CD4-positive, alpha-beta T cell treated with Interleukin-21 for 1 hour (primary cell): Measurements from ENCODE around the gene IPO11.
"Not testable (repeated sequence)": the region's sequence is repeated elsewhere in the genome, so short reads cannot be mapped to it uniquely, and the experiment has no call there.

Source experiments
- DNase-seq: peaks from one replicate; pipeline ENCODE4 v3.0.0-alpha.2; 2020

The IPO11 gene

DNA sequence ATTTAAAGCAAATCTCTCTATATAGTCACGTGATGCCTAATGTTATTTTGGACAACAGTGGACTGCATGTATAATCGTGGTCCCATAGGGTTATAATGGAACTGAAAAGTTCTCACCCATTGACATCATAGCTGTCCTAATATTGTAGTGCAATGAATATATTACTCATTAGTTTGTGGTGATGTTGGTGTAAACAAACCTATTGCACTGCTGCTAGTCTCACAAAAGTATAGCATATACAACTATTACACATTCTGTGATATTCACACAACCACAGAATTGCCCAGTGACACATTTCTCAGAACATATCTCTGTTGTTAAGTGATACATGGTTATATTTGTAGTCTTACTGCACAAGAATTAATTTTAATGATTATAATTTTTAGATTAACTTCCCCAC lies 37.7 kb downstream of the IPO11 start:
- DNase-seq = no peak

DNA sequence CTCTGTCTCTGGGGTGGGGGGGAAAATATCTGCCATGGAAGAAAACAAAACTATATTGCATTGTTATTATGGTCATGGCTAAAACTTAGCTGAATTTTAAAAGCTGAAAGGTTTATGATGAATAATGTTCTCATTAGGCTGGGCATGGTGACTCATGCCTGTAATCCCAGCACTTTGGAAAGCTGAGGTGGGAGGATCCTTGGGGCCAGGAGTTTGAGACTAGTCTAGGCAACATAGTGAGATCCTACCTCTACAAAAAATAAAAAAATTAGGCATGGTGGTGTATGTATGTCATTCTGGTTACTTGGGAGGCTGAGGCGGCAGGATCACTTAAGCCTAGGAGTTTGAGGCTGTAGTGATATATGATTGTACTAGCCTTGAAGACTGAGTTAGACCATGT lies 44.5 kb downstream of the IPO11 start:
- no peak for DNase-seq

DNA sequence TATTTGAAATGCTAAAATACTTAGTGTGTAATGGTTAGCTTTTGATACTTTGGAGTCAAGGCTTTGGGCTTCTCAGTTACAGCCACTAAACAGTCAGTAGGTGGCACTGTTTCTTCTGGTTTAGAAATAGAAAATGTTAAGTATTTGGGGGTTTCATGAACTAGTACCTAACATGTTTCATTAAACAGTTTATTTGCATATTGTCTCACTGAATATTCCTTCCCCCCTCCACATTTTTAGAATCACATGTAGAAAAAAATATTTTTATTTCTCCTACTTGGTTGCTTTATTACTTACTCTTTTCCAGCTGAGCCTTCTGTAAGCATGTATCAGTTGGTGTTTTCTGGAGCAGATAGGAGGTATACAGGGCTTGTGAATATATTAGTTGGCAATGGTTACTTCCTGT lies 48.0 kb downstream of the IPO11 start:
- peak; percentile 46 for DNase-seq

DNA sequence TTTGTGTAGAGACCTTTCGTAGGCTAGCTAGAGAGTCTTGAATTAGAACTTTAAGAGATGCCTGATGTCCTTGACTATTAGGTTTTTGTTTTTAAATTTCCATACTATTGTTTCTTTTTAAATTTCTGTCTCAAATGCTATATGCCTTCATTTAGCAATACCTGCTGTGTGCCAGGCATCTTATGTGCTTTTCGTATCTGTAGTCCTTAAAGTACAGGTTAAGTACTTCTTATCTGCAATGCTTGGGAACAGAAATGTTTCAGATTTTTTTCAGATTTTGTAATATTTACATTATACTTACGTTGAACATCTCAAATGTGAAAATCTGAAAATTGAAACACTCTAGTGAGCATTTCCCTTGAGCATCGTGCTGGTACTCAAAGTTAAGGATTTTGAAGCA lies 49.0 kb downstream of the IPO11 start:
- DNase-seq = no peak

DNA sequence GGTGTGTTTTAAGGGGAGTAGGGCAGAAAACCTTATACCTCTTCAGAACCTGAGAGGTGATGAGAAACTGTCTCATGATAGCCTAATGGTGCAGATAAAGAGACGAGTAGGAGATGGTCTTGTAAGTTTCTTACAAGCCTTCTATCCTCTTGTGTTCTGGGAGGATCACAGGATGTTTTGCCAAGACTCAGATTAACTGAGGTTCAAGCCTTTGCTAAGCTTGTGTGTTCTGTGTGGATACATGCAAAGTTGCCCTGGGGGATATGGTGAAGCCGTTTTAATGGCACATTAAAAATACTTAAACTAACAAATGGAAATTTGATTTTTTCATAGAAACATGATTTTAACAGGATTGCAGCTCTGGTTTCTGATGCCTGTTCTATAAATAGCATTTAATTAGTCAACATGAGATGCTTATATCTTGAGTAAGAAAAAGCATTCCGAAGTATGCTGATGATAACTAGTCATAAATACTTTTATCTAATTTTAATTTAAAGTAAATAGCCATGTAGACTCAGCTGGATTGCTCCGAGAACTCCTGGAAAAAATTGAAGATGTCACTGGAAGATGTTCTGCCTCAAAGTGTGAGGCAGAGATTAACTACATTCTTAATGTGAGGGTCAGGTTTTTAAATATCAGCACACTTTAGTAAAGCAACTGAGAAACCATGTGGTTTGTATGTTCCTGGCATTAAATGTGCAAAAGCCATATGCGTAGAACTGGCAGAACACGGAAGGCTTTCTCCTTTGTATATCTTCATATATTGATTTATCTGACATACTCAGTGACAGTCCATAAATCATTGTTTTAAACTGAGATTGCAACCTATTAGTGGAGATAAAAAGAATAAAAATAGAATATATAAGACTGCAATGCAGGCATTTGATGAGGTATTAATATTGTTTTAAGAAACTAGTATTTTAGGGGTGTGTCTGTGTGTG lies 53.7 kb downstream of the IPO11 start:
- no peak for DNase-seq

DNA sequence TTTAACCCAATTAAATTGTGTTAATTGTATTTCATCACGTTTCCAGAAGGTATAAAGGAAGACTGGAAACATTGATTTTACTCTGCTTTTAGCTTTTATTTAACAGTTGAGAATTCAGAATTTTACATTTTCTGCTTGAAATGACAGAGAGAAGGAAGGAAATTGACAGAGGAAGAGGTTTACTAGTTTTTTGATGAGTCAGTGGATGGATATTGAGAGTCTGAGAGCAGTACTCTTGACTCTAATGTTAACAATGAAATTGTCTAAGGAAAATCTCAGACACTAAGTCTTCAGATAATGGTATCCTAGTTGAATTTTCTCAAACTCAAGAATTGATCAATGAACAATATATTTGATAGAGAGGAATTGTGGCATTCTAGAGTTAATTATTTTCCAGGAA lies 60.6 kb downstream of the IPO11 start:
- DNase-seq = no peak

DNA sequence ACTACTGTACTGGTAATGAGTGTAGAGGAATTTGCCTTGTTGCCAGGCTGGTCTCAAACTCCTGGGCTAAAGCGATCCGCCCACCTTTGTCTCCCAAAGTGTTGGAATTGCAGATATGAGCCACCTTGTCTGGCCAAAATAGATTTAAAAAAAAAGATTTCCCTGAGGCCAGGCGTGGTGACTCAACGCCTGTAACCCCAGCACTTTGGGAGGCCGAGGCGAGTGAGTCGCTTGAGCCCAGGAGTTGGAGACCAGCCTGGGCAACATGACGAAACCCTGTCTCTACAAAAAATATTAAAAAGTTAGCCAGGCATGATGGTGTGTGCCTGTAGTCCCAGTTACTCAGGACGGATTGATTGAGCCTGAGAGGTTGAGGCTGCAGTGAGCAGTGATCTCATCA lies 62.5 kb downstream of the IPO11 start:
- no peak for DNase-seq

DNA sequence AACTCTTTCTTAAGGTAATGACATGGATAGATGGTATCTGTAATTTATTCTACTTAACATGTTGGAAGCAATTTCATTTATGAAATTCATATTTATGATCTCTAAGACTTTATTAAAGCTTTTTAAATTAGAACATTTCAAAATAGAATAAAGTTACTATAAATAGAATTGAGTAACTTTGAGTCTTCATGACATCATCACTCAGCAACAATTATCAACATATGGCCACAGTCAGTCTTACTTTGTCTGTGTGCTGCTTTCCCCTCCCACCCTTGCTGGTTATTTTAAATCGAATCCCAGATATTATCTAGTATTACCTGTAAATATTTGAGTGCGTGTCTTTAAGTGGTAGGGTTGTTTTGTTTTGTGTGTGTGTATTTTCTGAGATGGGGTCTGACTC lies 65.2 kb downstream of the IPO11 start:
- DNase-seq = no peak

DNA sequence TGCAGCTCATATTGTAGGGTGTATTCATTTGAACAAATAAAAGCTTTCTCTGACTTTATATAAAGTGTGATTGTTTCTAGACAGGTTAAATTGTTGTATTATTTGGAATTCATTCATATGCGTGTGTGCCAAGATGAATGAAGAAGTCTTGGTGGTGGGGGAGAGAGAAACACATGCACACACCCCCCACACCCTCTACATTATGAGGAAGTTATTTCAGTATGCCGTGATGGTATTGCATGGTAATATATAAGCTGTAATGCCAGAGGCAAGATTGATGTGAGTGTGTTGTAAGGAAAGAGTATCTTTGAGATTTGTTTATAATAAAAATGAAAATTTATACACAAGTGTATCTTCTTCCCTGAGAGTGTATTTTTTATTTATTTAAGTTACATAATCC lies 71.0 kb downstream of the IPO11 start:
- DNase-seq = no peak

DNA sequence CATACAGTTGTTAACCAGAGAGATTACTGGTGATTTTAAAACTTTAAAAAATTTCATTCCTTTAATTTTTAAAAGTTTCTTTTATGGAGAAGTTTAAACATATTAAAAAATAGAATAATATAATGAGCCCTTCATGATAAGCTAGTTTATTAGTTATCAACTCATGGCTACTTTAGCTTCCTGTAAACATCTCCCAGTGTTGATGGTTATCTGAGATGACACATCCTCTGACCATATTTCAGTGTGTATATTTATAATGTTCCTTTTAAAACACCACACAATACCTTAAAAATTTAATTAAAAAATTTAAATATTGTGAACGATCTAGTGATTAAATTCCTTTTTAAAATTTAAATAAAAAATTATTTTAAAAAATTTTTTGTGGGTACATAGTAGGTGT lies 74.1 kb downstream of the IPO11 start:
- no peak for DNase-seq

DNA sequence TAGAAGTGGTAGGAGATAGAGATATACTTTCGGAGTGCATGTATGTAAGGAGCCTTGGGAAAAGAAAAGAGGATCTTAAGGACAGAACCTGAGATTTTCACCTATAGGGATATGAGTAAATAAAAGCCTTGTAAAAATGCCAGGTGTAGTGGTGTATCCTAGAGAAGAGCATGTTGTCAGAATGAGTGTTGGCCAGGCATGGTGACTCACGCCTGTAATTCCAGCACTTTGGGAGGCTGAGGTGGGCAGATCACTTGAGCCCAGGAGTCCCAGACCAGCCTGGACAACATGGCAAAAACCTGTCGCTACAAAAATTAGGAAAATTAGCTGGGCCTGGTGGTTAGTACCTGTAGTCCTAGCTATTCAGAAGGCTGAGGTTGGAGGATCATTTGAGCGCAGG lies 76.0 kb downstream of the IPO11 start:
- no peak for DNase-seq

DNA sequence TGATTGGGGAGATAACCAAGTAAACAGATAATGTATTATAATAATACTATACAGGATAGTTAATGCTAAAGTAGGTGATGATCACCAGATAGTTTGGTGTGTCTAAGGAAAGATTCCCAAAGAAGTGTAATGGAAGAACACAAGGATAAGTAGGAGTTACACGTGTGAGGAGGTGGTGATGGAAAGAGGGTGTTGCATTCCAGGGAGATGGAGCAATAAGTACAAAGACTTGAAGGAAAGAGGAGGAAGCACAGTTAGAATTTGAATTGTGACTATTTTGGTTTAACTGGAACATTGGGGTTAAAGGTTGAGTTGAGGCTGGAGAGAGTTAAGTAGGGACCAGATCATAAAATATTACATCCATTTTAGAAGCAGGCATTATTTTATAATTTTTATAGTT lies 76.9 kb downstream of the IPO11 start:
- DNase-seq = no peak

DNA sequence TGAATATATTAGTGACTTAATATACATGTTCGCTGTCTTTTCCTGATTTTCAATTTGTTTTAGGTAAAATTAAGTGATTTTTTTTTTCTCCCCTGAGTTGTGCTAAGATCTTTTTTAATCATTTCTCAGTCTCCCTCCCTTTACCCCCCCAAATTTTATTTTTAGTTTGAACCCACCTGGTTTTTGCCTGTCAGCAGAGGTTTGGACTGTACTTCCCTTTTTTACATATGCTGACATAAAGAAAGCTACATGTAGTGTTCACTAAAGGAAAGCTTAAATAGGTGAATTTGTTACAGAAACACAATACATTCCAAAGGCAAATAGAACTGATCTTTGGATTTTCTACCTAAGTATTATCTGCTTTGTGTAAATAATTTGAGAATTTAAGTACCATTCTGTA lies 82.2 kb downstream of the IPO11 start:
- DNase-seq = no peak

DNA sequence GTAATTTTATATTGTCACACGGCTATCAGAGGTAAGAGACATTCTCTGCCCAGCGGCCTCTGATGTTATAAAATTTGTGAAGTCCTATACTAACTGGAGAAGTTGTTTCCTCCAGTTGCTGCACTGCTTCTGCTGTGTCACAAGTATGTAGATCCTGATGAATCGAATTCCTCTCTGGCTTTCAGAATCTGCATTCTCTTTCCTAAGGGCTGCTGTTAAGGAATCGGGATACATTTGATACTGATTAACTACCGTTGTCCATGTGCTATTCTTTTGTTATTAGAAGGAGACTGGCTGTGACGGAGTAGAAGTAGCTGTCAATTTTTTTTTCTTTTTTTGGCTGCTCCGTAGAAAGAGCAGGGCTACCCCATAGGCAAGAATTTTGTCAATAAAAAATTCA lies 84.3 kb downstream of the IPO11 start:
- DNase-seq = no peak

DNA sequence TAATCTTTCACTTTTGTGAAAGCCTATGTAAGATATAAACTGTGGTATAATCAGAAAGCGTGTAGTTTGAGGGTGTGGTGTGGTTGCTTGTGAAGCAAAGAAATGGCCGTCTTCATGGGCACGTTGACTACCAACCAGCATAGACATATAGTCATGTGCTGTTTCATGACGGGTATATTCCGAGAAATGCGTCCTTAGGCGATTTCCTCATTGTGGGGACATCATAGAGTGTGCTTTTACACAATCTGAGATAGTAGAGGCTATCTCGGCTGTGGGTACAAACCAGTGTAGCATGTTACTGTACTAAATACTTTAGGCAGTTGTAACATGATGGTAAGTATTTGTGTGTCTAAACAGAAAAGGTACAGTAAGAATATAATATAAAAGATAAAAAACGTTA lies 86.4 kb downstream of the IPO11 start:
- no peak for DNase-seq

DNA sequence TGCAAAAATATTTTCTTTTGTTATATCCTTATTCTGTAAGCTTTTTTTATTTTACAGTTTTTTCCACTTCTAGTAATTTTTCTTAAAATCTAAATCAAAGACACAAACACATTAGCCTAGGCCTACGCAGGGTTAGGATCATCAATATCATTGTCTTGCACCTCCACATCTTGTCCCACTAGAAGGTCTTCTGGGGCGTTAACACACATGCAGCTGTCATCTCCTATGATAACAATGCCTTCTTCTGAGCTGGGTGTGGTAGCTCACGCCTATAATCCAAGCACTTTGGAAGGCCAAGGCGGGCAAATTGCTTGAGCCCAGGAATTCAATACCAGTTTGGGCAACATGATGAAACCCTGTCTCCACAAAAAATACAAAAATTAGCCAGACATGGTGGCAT lies 87.2 kb downstream of the IPO11 start:
- no peak for DNase-seq

DNA sequence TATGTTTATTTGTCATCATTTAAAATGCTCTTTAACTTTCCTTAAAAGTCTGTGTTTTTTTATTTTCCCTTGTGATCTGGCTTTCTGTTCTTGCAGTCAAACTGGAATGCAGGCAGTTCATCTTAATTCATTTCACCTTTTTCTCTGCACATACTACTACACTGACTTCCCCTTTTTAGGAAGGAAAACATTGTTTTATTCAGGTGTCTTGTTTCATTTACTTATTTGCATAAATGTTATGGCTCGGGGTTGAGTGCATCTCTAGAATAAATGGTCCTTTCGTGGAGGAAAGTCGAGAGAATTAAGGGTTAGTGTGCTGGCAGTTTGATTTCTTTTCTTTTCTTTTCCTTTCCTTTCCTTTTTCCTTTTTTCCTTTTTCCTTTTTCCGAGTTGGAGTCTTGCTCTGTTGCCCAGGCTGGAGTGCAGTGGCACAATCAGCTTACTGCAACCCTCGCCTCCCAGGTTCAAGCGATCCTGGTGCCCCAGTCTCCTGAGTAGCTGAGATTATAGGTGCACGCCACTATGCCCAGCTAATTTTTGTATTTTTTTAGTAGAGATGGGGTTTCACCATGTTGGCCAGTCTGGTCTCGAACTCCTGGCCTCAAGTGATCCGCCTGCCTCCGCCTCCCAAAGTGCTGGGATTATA lies 90.0 kb downstream of the IPO11 start:
- DNase-seq = no peak

DNA sequence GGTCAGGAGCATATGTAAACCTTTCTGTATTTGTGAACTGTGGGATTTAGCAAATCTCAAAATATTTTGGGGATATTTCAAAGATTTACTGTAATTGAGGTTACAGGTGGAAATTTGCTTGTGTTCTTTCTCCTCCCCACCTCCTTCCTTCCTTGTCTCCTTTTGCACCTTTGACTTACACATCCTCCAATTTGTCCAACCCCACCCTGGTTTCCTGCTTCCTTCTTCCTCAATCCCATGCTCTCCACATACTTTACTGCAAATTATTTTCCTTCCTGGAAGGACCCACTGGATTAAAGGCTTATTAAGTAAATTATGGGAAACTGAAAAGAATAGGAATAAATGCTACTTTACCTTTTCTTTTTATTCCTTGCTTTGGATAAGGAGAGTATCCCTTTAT lies 91.6 kb downstream of the IPO11 start:
- no peak for DNase-seq

DNA sequence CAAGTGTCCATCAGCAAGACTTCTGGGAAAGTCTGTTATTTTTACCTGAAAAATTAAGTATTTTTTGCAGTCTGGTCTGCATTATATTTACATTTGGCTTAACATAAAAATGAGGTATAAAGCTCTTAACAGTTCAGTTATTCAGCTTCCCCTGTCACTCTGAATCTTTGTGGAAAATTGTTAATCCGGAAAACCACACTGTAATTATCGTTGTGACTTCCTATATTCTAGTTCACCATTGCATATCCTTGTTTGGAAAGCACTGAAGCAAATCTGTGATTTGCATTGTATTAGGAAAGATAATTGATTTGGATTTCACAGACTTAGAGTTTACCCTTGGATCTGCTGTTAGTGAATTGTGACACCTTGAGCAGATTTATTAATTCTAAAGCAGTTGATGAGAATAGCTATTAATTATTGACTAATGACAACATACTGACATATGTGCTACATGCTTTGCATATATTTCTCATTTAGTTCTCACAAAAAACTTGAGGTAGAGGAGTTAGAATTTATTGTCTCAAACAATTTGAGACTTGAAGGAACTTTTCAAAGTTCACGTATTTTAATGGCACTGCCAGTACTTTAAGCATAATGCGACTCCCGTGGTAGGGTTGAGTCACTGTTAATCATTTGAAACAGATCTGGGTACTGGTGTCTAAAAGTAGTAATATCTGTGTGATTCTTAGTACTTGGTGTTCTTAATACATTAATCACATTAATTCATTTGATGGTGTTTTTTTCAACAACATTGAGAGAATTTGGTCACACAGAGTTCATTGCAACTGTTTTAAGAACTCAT lies 94.3 kb downstream of the IPO11 start:
- DNase-seq = no peak

DNA sequence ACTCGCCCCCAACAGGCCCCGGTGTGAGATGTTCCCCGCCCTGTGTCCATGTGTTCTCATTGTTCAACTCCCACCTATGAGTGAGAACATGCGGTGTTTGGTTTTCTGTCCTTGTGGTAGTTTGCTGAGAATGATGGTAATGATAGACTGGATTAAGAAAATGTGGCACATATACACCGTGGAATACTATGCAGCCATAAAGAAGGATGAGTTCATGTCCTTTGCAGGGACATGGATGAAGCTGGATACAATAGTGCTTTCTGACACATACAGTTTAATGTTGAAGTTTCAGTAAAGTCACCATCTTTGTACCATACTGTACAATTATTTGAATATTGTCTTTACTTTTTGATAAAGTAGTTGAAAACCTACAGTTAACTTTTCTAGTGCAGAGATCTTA lies 96.2 kb downstream of the IPO11 start:
- DNase-seq = not testable (repeated sequence)

DNA sequence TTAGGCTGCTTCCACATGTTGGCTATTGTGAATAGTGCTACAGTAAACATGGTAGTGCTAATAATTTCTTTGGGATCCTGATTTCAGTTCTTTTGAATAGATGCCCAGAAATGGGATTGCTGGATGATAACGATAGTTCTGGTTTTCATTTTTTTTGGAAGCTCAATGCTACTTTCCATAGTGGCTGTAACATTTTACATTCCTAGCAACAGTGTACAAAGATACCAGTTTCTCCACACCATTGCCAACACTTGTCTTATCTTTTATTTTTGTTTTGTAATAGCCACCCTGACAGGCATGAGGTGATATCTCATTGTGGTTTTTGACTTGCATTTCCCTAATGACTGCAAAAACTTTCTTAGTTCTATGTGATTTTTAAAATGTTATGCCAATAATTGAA lies 97.2 kb downstream of the IPO11 start:
- DNase-seq = no peak

DNA sequence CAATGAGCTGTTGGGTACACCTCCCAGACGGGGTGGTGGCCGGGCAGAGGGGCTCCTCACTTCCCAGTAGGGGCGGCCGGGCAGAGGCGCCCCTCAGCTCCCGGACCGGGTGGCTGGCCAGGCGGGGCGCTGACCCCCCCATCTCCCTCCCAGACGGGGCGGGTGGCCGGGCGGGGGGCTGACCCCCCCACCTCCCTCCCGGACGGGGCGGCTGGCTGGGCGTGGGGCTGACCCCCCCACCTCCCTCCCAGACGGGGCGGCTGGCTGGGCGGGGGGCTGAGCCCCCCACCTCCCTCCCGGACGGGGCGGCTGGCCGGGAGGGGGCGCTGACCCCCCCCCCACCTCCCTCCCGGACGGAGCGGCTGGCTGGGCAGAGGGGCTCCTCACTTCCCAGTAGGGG lies 100.5 kb downstream of the IPO11 start:
- DNase-seq = not testable (repeated sequence)

DNA sequence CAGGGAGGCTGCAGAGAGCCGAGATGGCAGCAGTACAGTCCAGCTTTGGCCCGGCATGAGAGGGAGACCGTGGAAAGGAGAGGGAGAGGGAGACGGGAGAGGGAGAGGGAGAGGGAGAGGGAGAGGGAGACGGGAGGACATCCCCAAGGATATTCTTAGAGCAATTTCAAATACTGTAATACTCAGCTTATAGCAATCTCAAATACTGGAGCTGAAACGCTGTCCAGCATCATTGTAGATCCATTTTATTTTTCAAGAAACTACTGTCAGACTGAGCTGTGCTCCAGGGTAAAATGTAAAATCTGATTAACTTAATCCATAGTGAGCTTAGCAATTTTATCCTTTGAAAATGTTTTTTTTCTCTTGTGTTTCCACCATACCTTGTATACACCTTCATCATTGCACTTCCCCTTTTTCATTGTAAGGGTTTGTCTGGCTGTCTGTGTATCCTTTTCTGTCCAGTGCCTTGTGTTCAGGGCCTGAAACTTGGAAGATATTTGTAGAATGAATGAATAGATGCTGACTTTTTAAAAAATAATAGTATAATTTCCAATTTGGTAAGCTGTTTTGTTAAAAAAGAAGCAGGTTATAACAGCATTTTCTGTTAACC lies 102.1 kb downstream of the IPO11 start:
- DNase-seq = no peak
